A549 (cell line): ENCODE data around the gene CERS6. TPM values are rescaled to one million over a fixed set of nuclear protein-coding genes. Genes with fewer than 3 reads are reported as not detected.
"Not testable (repeated sequence)": the region's sequence is repeated elsewhere in the genome, so short reads cannot be mapped to it uniquely, and the experiment has no call there.

Experiments used
- ATAC-seq, 2 experiments: fragments of 200-7000 bp in 1 of 2; fragments of >200 bp in 1 of 2; cut with Nextera tagmentation in 1 of 2; cut with Tn5 transposase in 1 of 2; 3 replicates each; pipeline versions ENCODE4 v1.8.0 to v1.9.1; 2018 to 2020; ENCODE audit warnings: mild to moderate bottlenecking in 1 of 2, moderate library complexity in 1 of 2
- CTCF ChIA-PET: fragments of 300-600 bp; sonication (Branson Sonifier 250); formaldehyde crosslinking; extraction: SDS; loops from one replicate; lab custom pipeline; 2021; ENCODE audit warnings: antibody characterized with exemption, inconsistent platforms; lab: Yijun Ruan, JAX
- POLR2A ChIA-PET: fragments of 350-600 bp; formaldehyde crosslinking; extraction: SDS; loops from one replicate; lab custom pipeline; 2021; ENCODE audit warnings: antibody characterized with exemption, inconsistent platforms; lab: Yijun Ruan, JAX
- DNase-seq, 2 experiments: peaks; one replicate each; pipeline versions ENCODE4 v3.0.0 to v3.0.0-alpha.2; 2011 to 2016; ENCODE audit warnings: low read depth in 1 of 2, low spot score in 1 of 2
- FAIRE-seq: peaks from 2 replicates; lab custom pipeline; 2011; peaks lifted over from hg19 to GRCh38; lab: Jason Lieb, UNC
- H3K27ac ChIP-seq, 2 experiments: fragments of >200 bp; sonication (Bioruptor Twin); formaldehyde crosslinking; 3 replicates each; pipeline ENCODE4 v1.5.1; 2016 to 2017
- H3K4me1 ChIP-seq: fragments of >200 bp; sonication (Bioruptor Twin); formaldehyde crosslinking; 3 replicates; pipeline ENCODE4 v1.6.1; 2016
- H3K4me2 ChIP-seq: fragments of >200 bp; sonication (Bioruptor Twin); formaldehyde crosslinking; 3 replicates; pipeline ENCODE4 v1.6.1; 2016
- H3K4me3 ChIP-seq: fragments of >200 bp; sonication (Bioruptor Twin); formaldehyde crosslinking; 3 replicates; pipeline ENCODE4 v1.5.1; 2016
- H3K9me3 ChIP-seq: fragments of >200 bp; sonication (Bioruptor Twin); formaldehyde crosslinking; 3 replicates; pipeline ENCODE4 v1.6.1; 2016
- ATOH8 ChIP-seq: fragments of 250-450 bp; sonication (Bioruptor Pico); IDR thresholded peaks from 2 replicates; pipeline ENCODE4 v1.5.0; 2020; ENCODE audit warnings: low read depth, mild to moderate bottlenecking, moderate library complexity
- CHD2 ChIP-seq: fragments of 150-350 bp; IDR thresholded peaks from 2 replicates; pipeline ENCODE4 v1.6.1; 2014; ENCODE audit warnings: low read length; ENCODE audit not compliant: partially characterized antibody
- E2F6 ChIP-seq: IDR thresholded peaks from 2 replicates; pipeline ENCODE4 v1.6.1; 2012; ENCODE audit warnings: low read depth, borderline replicate concordance
- EHF ChIP-seq: fragments of 250-450 bp; sonication (Bioruptor Pico); IDR thresholded peaks from 2 replicates; pipeline ENCODE4 v1.5.0; 2020; ENCODE audit warnings: mild to moderate bottlenecking
- EHMT2 ChIP-seq: fragments of 200-600 bp; sonication (generic); IDR thresholded peaks from 2 replicates; pipeline ENCODE4 v1.6.1; 2016; ENCODE audit warnings: antibody characterized with exemption, low read depth, mild to moderate bottlenecking, moderate library complexity
- EP300 ChIP-seq, 2 experiments: fragments of >200 bp; sonication (Bioruptor Twin); formaldehyde crosslinking; IDR thresholded peaks; 2 replicates in 1 of 2; 3 replicates in 1 of 2; pipeline ENCODE4 v1.6.1; 2016 to 2017
- FOSL2 ChIP-seq, 2 experiments: fragments of 450-650 bp in 1 of 2; fragments of >200 bp in 1 of 2; sonication (Bioruptor Twin) in 1 of 2; formaldehyde crosslinking; IDR thresholded peaks; 2 replicates each; pipeline versions ENCODE4 v1.5.0 to v1.6.1; 2016 to 2020; ENCODE audit warnings: mild to moderate bottlenecking in 1 of 2, moderate library complexity in 1 of 2
- GATA3 ChIP-seq: IDR thresholded peaks from 2 replicates; pipeline ENCODE4 v1.6.1; 2012; ENCODE audit warnings: borderline replicate concordance
- HDAC2 ChIP-seq: fragments of 200-600 bp; sonication (generic); IDR thresholded peaks from 2 replicates; pipeline ENCODE4 v1.6.1; 2016
- HES2 ChIP-seq: fragments of >200 bp; sonication (Bioruptor Twin); formaldehyde crosslinking; IDR thresholded peaks from 2 replicates; pipeline ENCODE4 v1.6.1; 2016
- HOXA7 ChIP-seq: fragments of 250-450 bp; sonication (Bioruptor Pico); IDR thresholded peaks from 2 replicates; pipeline ENCODE4 v1.5.0; 2020; ENCODE audit warnings: mild to moderate bottlenecking, moderate library complexity
- HOXB13 ChIP-seq: fragments of 250-450 bp; sonication (Bioruptor Pico); IDR thresholded peaks from 2 replicates; pipeline ENCODE4 v1.5.0; 2020; ENCODE audit warnings: low read depth, mild to moderate bottlenecking, moderate library complexity
- HOXB5 ChIP-seq: fragments of 250-450 bp; sonication (Bioruptor Pico); IDR thresholded peaks from 2 replicates; pipeline ENCODE4 v1.5.0; 2020; ENCODE audit warnings: mild to moderate bottlenecking, moderate library complexity
- KDM1A ChIP-seq: fragments of 200-600 bp; sonication (generic); IDR thresholded peaks from 2 replicates; pipeline ENCODE4 v1.6.1; 2016; ENCODE audit warnings: low read depth, mild to moderate bottlenecking
- KDM5A ChIP-seq: fragments of 200-600 bp; sonication (generic); IDR thresholded peaks from 2 replicates; pipeline ENCODE4 v1.6.1; 2016; ENCODE audit warnings: antibody characterized with exemption, mild to moderate bottlenecking
- MAZ ChIP-seq: fragments of 150-350 bp; IDR thresholded peaks from 2 replicates; pipeline ENCODE4 v1.6.1; 2014; ENCODE audit warnings: antibody characterized with exemption, low read depth, low read length, borderline replicate concordance
- MYC ChIP-seq: IDR thresholded peaks from 2 replicates; pipeline ENCODE4 v1.6.1; 2012; ENCODE audit warnings: mild to moderate bottlenecking, inconsistent platforms, low read length, improper control_type of control experiment, borderline replicate concordance
- NFE2L2 ChIP-seq: fragments of 150-350 bp; conservative IDR thresholded peaks from 2 replicates; pipeline ENCODE4 v1.6.1; 2014; ENCODE audit warnings: low read length
- NR3C1 ChIP-seq: fragments of >200 bp; sonication (Bioruptor Twin); formaldehyde crosslinking; IDR thresholded peaks from 3 replicates; pipeline ENCODE4 v1.6.1; 2017
- PHF8 ChIP-seq: fragments of 200-600 bp; sonication (generic); IDR thresholded peaks from 2 replicates; pipeline ENCODE4 v1.6.1; 2016; ENCODE audit warnings: low read depth, mild to moderate bottlenecking, antibody characterized with exemption, moderate library complexity, borderline replicate concordance
- POLR2A ChIP-seq: IDR thresholded peaks from 2 replicates; pipeline ENCODE4 v1.6.1; 2012; ENCODE audit warnings: mild to moderate bottlenecking, low read length
- POLR2AphosphoS2 ChIP-seq: conservative IDR thresholded peaks from 2 replicates; pipeline ENCODE4 v1.6.1; 2012; ENCODE audit warnings: low read length, improper control_type of control experiment, inconsistent platforms
- RAD21 ChIP-seq, 2 experiments: fragments of >200 bp in 1 of 2; sonication (Bioruptor Twin) in 1 of 2; formaldehyde crosslinking in 1 of 2; IDR thresholded peaks in 1 of 2; conservative IDR thresholded peaks in 1 of 2; 2 replicates in 1 of 2; 3 replicates in 1 of 2; pipeline ENCODE4 v1.6.1; 2012 to 2018; ENCODE audit warnings: inconsistent platforms in 1 of 2
- RARB ChIP-seq: fragments of 250-450 bp; sonication (Bioruptor Pico); IDR thresholded peaks from 2 replicates; pipeline ENCODE4 v1.8.0; 2021; ENCODE audit warnings: mild to moderate bottlenecking, moderate library complexity
- RCOR1 ChIP-seq: fragments of 150-350 bp; IDR thresholded peaks from 2 replicates; pipeline ENCODE4 v1.6.1; 2014; ENCODE audit warnings: antibody characterized with exemption, low read length, low read depth
- RNF2 ChIP-seq: fragments of 200-600 bp; sonication (generic); IDR thresholded peaks from 2 replicates; pipeline ENCODE4 v1.6.1; 2016; ENCODE audit warnings: low read depth, mild to moderate bottlenecking, antibody characterized with exemption, moderate library complexity, borderline replicate concordance
- TP53 ChIP-seq: fragments of 250-450 bp; sonication (Bioruptor Pico); IDR thresholded peaks from 2 replicates; pipeline ENCODE4 v1.5.0; 2021; ENCODE audit warnings: mild to moderate bottlenecking, moderate library complexity
- USF2 ChIP-seq: fragments of 450-650 bp; IDR thresholded peaks from 2 replicates; pipeline ENCODE4 v1.6.1; 2014; ENCODE audit warnings: antibody characterized with exemption
- ZC3H11A ChIP-seq: fragments of 450-650 bp; IDR thresholded peaks from 2 replicates; pipeline ENCODE4 v1.6.1; 2014; ENCODE audit warnings: antibody characterized with exemption, mild to moderate bottlenecking
- ZSCAN20 ChIP-seq: fragments of 250-450 bp; sonication (Bioruptor Pico); IDR thresholded peaks from 2 replicates; pipeline ENCODE4 v1.8.0; 2022; ENCODE audit warnings: mild to moderate bottlenecking, moderate library complexity
- WGBS: methylation state at CpG from one replicate; pipeline ENCODE4 v1.1.6; 2017; ENCODE audit errors: missing lambda C conversion rate; 5-methylcytosine and 5-hydroxymethylcytosine counted together
- polyA plus RNA-seq, 4 experiments: library from polyadenylated mRNA; depleted of rRNA in 3 of 4; stranded (reverse); fragments of >200 nt; fragmentation: RNase III in 1 of 4; extraction: RNeasy Plus Mini Kit Qiagen cat#74134 plus additional on column Dnase treatment in 1 of 4; gene quantifications; 2 replicates in 3 of 4; 3 replicates in 1 of 4; pipeline ENCODE4 v1.2.3, GENCODE V29; 2011 to 2017

Gene CERS6
- polyA plus RNA-seq, 2 of the 4 experiments (the other 2 are of a cell fraction): 12.0 to 16.9 TPM

GRCh38 chr2:168790226-168790902 is 334.3 kb downstream of the CERS6 start:
- POLR2A ChIA-PET: no interaction called here
- FAIRE-seq: no peak

GRCh38 chr2:168791140-168791539 is 335.1 kb downstream of the CERS6 start:
- FAIRE-seq, CTCF ChIA-PET, H3K9me3 ChIP-seq, H3K27ac ChIP-seq, POLR2A ChIA-PET, DNase-seq, H3K4me2 ChIP-seq, H3K4me3 ChIP-seq, ATAC-seq, H3K4me1 ChIP-seq: not testable (repeated sequence)
- WGBS: 80% methylated on average over 2 of the region's 2 CpGs

More at GRCh38 chr2:168790226-168790902, 334.3 kb downstream of the CERS6 start:
- Histone ChIP-seq H3K9me3 (no peaks in the 10 kb centered on the region), H3K27ac (no peak overlapping the region), H3K4me1 (no peaks in the 10 kb centered on the region), H3K4me2 (no peak overlapping the region), H3K4me3 (no peak overlapping the region)
- TF ChIP-seq EHF (CRISPR knock-in tag): no peak
- TF ChIP-seq TP53 (CRISPR knock-in tag): no peak
- TF ChIP-seq POLR2A: no peak
- TF ChIP-seq MYC: no peak
- no peak for TF ChIP-seq NR3C1
- TF ChIP-seq KDM1A: no peak
- no peak for TF ChIP-seq FOSL2 (IDR thresholded peaks at IDR 0.05)
- TF ChIP-seq FOSL2 (CRISPR knock-in tag; IDR thresholded peaks at IDR 0.05): no peak
- no peak for TF ChIP-seq PHF8
- no peak for TF ChIP-seq HOXB13 (CRISPR knock-in tag)
- no peak for TF ChIP-seq MAZ
- no peak for TF ChIP-seq HDAC2
- no peak for TF ChIP-seq ZC3H11A
- TF ChIP-seq EP300 (IDR thresholded peaks at IDR 0.05): no peak
- no peak for TF ChIP-seq KDM5A
- no peak for TF ChIP-seq RARB
- TF ChIP-seq EHMT2: no peak
- no peak for TF ChIP-seq CHD2
- no peak for TF ChIP-seq POLR2AphosphoS2
- ATAC-seq (no peak), DNase-seq (no peak)
- WGBS: 71% methylated on average over 5 of the region's 5 CpGs
- CTCF ChIA-PET: no interaction called here

- Histone ChIP-seq H3K9me3 (no peaks in the 10 kb centered on the region), H3K4me3 (no peak overlapping the region), H3K4me2 (no peak overlapping the region), H3K4me1 (0 out of 3 replicates have a peak, but pooled peaks cover 4% of the 10 kb centered on the region), H3K27ac (no peak overlapping the region)
- DNase-seq (no peak), ATAC-seq (no peak), FAIRE-seq (no peak)
- ChIA-PET CTCF (interaction anchor here (0.6 to 1.0 kb wide), 2 partner anchors 38 to 469 kb away, joined by 4 to 6 read pairs; no protein-coding TSS in a partner anchor), POLR2A (no interaction called here)
- TF ChIP-seq NFE2L2: no peak
- no peak for TF ChIP-seq E2F6
- no peak for TF ChIP-seq ZSCAN20 (CRISPR knock-in tag)
- no peak for TF ChIP-seq HOXA7 (CRISPR knock-in tag)
- TF ChIP-seq ATOH8: no peak
- no peak for TF ChIP-seq RAD21 (conservative IDR thresholded peaks at IDR 0.05 in 1 of 2, IDR thresholded peaks at IDR 0.05 in 1 of 2)
- TF ChIP-seq PHF8: no peak
- TF ChIP-seq CHD2: no peak
- TF ChIP-seq RNF2: no peak
- no peak for TF ChIP-seq HES2
- TF ChIP-seq USF2: no peak
- no peak for TF ChIP-seq GATA3
- TF ChIP-seq HOXB5 (CRISPR knock-in tag): no peak
- no peak for TF ChIP-seq RCOR1
- no peak for TF ChIP-seq KDM1A
- 47% methylated on average over 2 of the region's 2 CpGs for WGBS
Observed at GRCh38 chr2:168793596-168793995, 337.5 kb downstream of the CERS6 start.
